GM12878 (cell line): ENCODE measurements around the gene ADAMTSL1. TPM values are rescaled to one million over a fixed set of nuclear protein-coding genes. Genes with fewer than 3 reads are reported as not detected.

Source experiments
- ATAC-seq: fragments of 200-7000 bp; cut with Tn5 transposase; 3 replicates; pipeline ENCODE4 v1.9.1; 2020; ENCODE audit warnings: mild to moderate bottlenecking, moderate library complexity
- BruUV-seq: library from RNA; stranded (reverse); fragments of 400-500 nt; replicated peaks from 2 replicates; lab custom pipeline; 2021; lab: Mats Ljungman, UMichigan
- CTCF ChIA-PET: fragments of 300-600 bp; sonication (Branson Sonifier 250); formaldehyde crosslinking; extraction: SDS; loops from one replicate; lab custom pipeline; 2021; ENCODE audit warnings: inconsistent platforms; lab: Yijun Ruan, JAX
- POLR2A ChIA-PET: fragments of 350-600 bp; formaldehyde crosslinking; extraction: SDS; loops from one replicate; lab custom pipeline; 2021; ENCODE audit warnings: inconsistent platforms; lab: Charles Lee
- RAD21 ChIA-PET: fragments of 300-600 bp; sonication (Branson Sonifier 250); formaldehyde crosslinking; loops from one replicate; lab custom pipeline; 2023; ENCODE audit warnings: antibody characterized with exemption; ENCODE audit not compliant: unreplicated experiment; lab: Charles Lee
- SMC1A ChIA-PET: fragments of 300-600 bp; sonication (Branson Sonifier 250); formaldehyde crosslinking; loops from one replicate; lab custom pipeline; 2023; ENCODE audit not compliant: unreplicated experiment, uncharacterized antibody; lab: Charles Lee
- DNase-seq: peaks from one replicate; pipeline ENCODE4 v3.0.0-alpha.2; 2011; ENCODE audit warnings: low read depth, low spot score
- FAIRE-seq: peaks from 3 replicates; lab custom pipeline; 2011; peaks lifted over from hg19 to GRCh38; lab: Jason Lieb, UNC
- H2AFZ ChIP-seq: 2 replicates; pipeline ENCODE4 v1.6.0; 2011; ENCODE audit warnings: low read depth, low read length, control low read depth; ENCODE audit not compliant: control insufficient read depth
- H3K27ac ChIP-seq: 2 replicates; pipeline ENCODE4 v1.5.1; 2011; ENCODE audit warnings: control low read depth; ENCODE audit not compliant: control insufficient read depth, insufficient read depth
- H3K27me3 ChIP-seq, 2 experiments: replicated peaks in 1 of 2; 2 replicates each; pipeline versions ENCODE4 v1.6.0 to v1.6.1; 2011; ENCODE audit warnings: low read length in 1 of 2; ENCODE audit not compliant: control insufficient read depth in 2 of 2, insufficient read depth in 2 of 2
- H3K36me3 ChIP-seq, 2 experiments: 2 replicates each; pipeline ENCODE4 v1.5.1; 2011; ENCODE audit warnings: low read length in 1 of 2; ENCODE audit not compliant: control insufficient read depth in 2 of 2, insufficient read depth in 2 of 2
- H3K4me1 ChIP-seq: 2 replicates; pipeline ENCODE4 v1.6.1; 2011; ENCODE audit warnings: mild to moderate bottlenecking, low read length, moderate library complexity, mixed read lengths; ENCODE audit not compliant: control insufficient read depth, insufficient read depth
- H3K4me2 ChIP-seq: 2 replicates; pipeline ENCODE4 v1.6.0; 2011; ENCODE audit warnings: control low read depth; ENCODE audit not compliant: control insufficient read depth, insufficient read depth
- H3K4me3 ChIP-seq: fragments of 200-600 bp; sonication (generic); 2 replicates; pipeline ENCODE4 v1.5.1; 2016
- H3K79me2 ChIP-seq: 2 replicates; pipeline ENCODE4 v1.6.0; 2011; ENCODE audit warnings: low read length; ENCODE audit not compliant: control insufficient read depth, insufficient read depth
- H3K9ac ChIP-seq: 2 replicates; pipeline ENCODE4 v1.8.0; 2011; ENCODE audit warnings: low read length, control low read depth, mixed read lengths; ENCODE audit not compliant: control insufficient read depth, insufficient read depth
- H3K9me3 ChIP-seq: replicated peaks from 3 replicates; pipeline ENCODE4 v1.5.1; 2011; ENCODE audit warnings: mild to moderate bottlenecking, low read length; ENCODE audit not compliant: control insufficient read depth, insufficient read depth
- H4K20me1 ChIP-seq: 2 replicates; pipeline ENCODE4 v1.6.0; 2011; ENCODE audit not compliant: control insufficient read depth, insufficient read depth
- BACH1 ChIP-seq: fragments of 450-650 bp; IDR thresholded peaks from 2 replicates; pipeline ENCODE4 v1.6.1; 2017; ENCODE audit warnings: mild to moderate bottlenecking, borderline replicate concordance
- CREM ChIP-seq: IDR thresholded peaks from 2 replicates; pipeline ENCODE4 v1.6.1; 2014; ENCODE audit warnings: antibody characterized with exemption, low read depth
- DPF2 ChIP-seq: fragments of 450-650 bp; IDR thresholded peaks from 2 replicates; pipeline ENCODE4 v1.6.1; 2017; ENCODE audit warnings: mild to moderate bottlenecking
- E4F1 ChIP-seq: fragments of 450-650 bp; IDR thresholded peaks from 2 replicates; pipeline ENCODE4 v1.6.1; 2018; ENCODE audit warnings: borderline replicate concordance, mild to moderate bottlenecking; ENCODE audit not compliant: partially characterized antibody
- EED ChIP-seq: sonication (generic); IDR thresholded peaks from 2 replicates; pipeline ENCODE4 v1.6.1; 2016; ENCODE audit warnings: antibody characterized with exemption, low read depth
- GABPA ChIP-seq: IDR thresholded peaks from 2 replicates; pipeline ENCODE4 v1.6.1; 2014; ENCODE audit warnings: antibody characterized with exemption, low read depth, mild to moderate bottlenecking, inconsistent platforms
- HDAC2 ChIP-seq: fragments of 200-600 bp; sonication (generic); IDR thresholded peaks from 2 replicates; pipeline ENCODE4 v1.6.1; 2017
- JUNB ChIP-seq: IDR thresholded peaks from 2 replicates; pipeline ENCODE4 v1.6.1; 2016; ENCODE audit warnings: antibody characterized with exemption, mild to moderate bottlenecking
- MAX ChIP-seq: IDR thresholded peaks from 2 replicates; pipeline ENCODE4 v1.6.1; 2012; ENCODE audit warnings: low read depth, low read length, improper control_type of control experiment
- NBN ChIP-seq: fragments of 450-650 bp; IDR thresholded peaks from 2 replicates; pipeline ENCODE4 v1.6.1; 2016
- PAX5 ChIP-seq: IDR thresholded peaks from 2 replicates; pipeline ENCODE4 v1.6.1; 2011; ENCODE audit warnings: low read depth, low read length, borderline replicate concordance
- RAD51 ChIP-seq: fragments of 450-650 bp; IDR thresholded peaks from 2 replicates; pipeline ENCODE4 v1.6.1; 2016; ENCODE audit warnings: moderate library complexity, mild to moderate bottlenecking, inconsistent platforms
- RBBP5 ChIP-seq: fragments of 200-600 bp; sonication (generic); conservative IDR thresholded peaks from 2 replicates; pipeline ENCODE4 v1.6.1; 2016
- SMAD5 ChIP-seq: IDR thresholded peaks from 2 replicates; pipeline ENCODE4 v1.6.1; 2016; ENCODE audit warnings: antibody characterized with exemption, low read depth
- USF1 ChIP-seq: IDR thresholded peaks from 2 replicates; pipeline ENCODE4 v1.6.1; 2011; ENCODE audit warnings: borderline replicate concordance, low read depth, mild to moderate bottlenecking, moderate library complexity, mixed read lengths, low read length; ENCODE audit not compliant: insufficient read depth; ENCODE audit errors: extremely low read length
- ZNF217 ChIP-seq: fragments of 450-650 bp; IDR thresholded peaks from 2 replicates; pipeline ENCODE4 v1.6.1; 2017; ENCODE audit warnings: antibody characterized with exemption, mild to moderate bottlenecking
- ZNF24 ChIP-seq: fragments of 450-650 bp; IDR thresholded peaks from 2 replicates; pipeline ENCODE4 v1.6.1; 2017; ENCODE audit warnings: antibody characterized with exemption, mild to moderate bottlenecking
- ZNF622 ChIP-seq: fragments of 450-650 bp; IDR thresholded peaks from 2 replicates; pipeline ENCODE4 v1.6.1; 2017; ENCODE audit warnings: mild to moderate bottlenecking, inconsistent platforms
- ZNF687 ChIP-seq: fragments of 450-650 bp; IDR thresholded peaks from 2 replicates; pipeline ENCODE4 v1.6.1; 2017; ENCODE audit warnings: mild to moderate bottlenecking, moderate library complexity
- WGBS: methylation state at CpG from one replicate; pipeline ENCODE4 v1.1.6; 2016; ENCODE audit warnings: low lambda C conversion rate; ENCODE audit not compliant: insufficient replicate concordance, insufficient coverage; ENCODE audit errors: missing lambda C conversion rate; 5-methylcytosine and 5-hydroxymethylcytosine counted together
- in situ Hi-C: fragments of 300-500 bp; cut with MboI; formaldehyde crosslinking; loops from 9 replicates; pipeline ENCODE4 v1.14.3; 2018; ENCODE audit warnings: mixed read lengths
- intact Hi-C: fragments of 100-400 bp; cut with micrococcal nuclease; formaldehyde crosslinking; loops from one replicate; pipeline ENCODE4 v1.14.2; 2022; ENCODE audit not compliant: unreplicated experiment
- polyA plus RNA-seq, 11 experiments: library from polyadenylated mRNA; depleted of rRNA in 4 of 11; unstranded in 6 of 11; stranded (reverse) in 5 of 11; fragments of >200 nt; fragmentation: Nextera tagmentation in 4 of 11; fragmentation: Illumina TruSeq in 1 of 11; extraction: Ambion mirVana in 4 of 11; extraction: Trizol in 1 of 11; gene quantifications; 1 replicate in 1 of 11; 2 replicates in 10 of 11; pipeline versions ENCODE4 v1.2.1 to v1.2.3, GENCODE V29; 2011 to 2016; ENCODE audit warnings: inconsistent platforms in 2 of 11, missing spikeins in 2 of 11, low read depth in 1 of 11
- total RNA-seq, 4 experiments: library from RNA; depleted of rRNA in 3 of 4; stranded (reverse); fragments of >200 nt in 3 of 4; fragmentation: Illumina TruSeq in 1 of 4; extraction: Trizol in 1 of 4; gene quantifications; 2 replicates each; pipeline versions ENCODE4 v1.2.1 to v1.2.3, GENCODE V29; 2013 to 2021

ADAMTSL1 gene
- total and polyA plus RNA-seq, 10 of the 15 experiments (the other 5 are each of a cell fraction or from before 2014, with no cell fraction given): 0.01 to 0.10 (median 0.07) TPM; not detected in 6

GRCh38 chr9:18783909-18784308 lies 310.0 kb downstream of the ADAMTSL1 start:
- ATAC-seq (no peak), FAIRE-seq (no peak), DNase-seq (no peak)
- intact Hi-C loops: no loop called here
- 11% methylated on average over 3 of the region's 3 CpGs for WGBS
- no peaks in the 10 kb centered on the region for H3K79me2 ChIP-seq
- H3K4me3 ChIP-seq: no peak overlapping the region
- in situ Hi-C loops: no loop called here
- BruUV-seq: no TSS peak
- no peak overlapping the region for H2AFZ ChIP-seq
- H3K9ac ChIP-seq: no peak overlapping the region
- ChIA-PET CTCF (no interaction called here), SMC1A (no interaction called here), RAD21 (interaction anchor here (0.9 kb wide), 1 partner anchor 13 kb away, joined by 5 read pairs; no protein-coding TSS in a partner anchor), POLR2A (no interaction called here)
- no peak overlapping the region for H3K27ac ChIP-seq
- H4K20me1 ChIP-seq: no peaks in the 10 kb centered on the region
- H3K27me3 ChIP-seq: no peaks in the 10 kb centered on the region
- TF ChIP-seq USF1: no peak
- TF ChIP-seq PAX5: no peak
- TF ChIP-seq HDAC2: no peak
- TF ChIP-seq E4F1: no peak
- TF ChIP-seq NBN: no peak
- no peak for TF ChIP-seq RAD51
- no peak for TF ChIP-seq ZNF217
- no peak for TF ChIP-seq RBBP5
- TF ChIP-seq BACH1: no peak
- TF ChIP-seq ZNF687: no peak
- TF ChIP-seq ZNF24: no peak
- TF ChIP-seq GABPA: no peak
- TF ChIP-seq CREM: no peak
- no peak for TF ChIP-seq SMAD5
- TF ChIP-seq JUNB: no peak
- no peak for TF ChIP-seq DPF2
- no peak for TF ChIP-seq EED
- TF ChIP-seq ZNF622: no peak
- no peak for TF ChIP-seq MAX
- no peaks in the 10 kb centered on the region for H3K9me3 ChIP-seq
- no peak overlapping the region for H3K4me2 ChIP-seq
- H3K36me3 ChIP-seq: no peaks in the 10 kb centered on the region
- no peaks in the 10 kb centered on the region for H3K4me1 ChIP-seq
